ENCODE results near the gene GPC5. TPM values are rescaled to one million over a fixed set of nuclear protein-coding genes. Genes with fewer than 3 reads are reported as not detected.

Gene GPC5
- total RNA-seq, 1 experiment from 2014 or later: not detected

DNA sequence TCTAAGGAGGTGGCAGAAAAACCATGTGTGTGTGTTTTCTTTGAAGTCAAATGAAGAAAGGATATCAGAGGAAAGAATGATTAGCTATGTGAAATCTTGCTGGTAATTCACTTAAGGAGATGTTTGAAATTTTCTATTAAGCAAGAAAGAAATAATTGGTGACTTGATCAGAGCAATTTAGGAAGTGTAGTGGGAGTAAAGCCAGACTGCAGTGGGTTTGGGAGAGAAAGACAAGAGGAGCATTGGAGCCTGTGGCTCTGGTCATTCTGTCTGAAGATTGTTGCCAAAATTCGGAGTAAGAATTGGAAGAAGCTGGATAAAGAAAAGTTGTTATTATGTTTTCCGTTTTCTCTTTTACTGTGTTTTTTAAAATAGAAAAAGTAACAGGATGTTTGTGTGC is 640.5 kb downstream of the GPC5 start:
- H3K9me3 Mint-ChIP-seq (ENCODE audit: low read depth, unreplicated experiment): no peaks in the 10 kb centered on the region
- intact Hi-C loops (cut with micrococcal nuclease; ENCODE audit: unreplicated experiment): no loop called here
- DNase-seq: no peak
- CTCF ChIA-PET: no interaction called here
- no peaks in the 10 kb centered on the region for H3K4me1 Mint-ChIP-seq (ENCODE audit: low read depth, unreplicated experiment)
- no peaks in the 10 kb centered on the region for H3K27me3 Mint-ChIP-seq (ENCODE audit: unreplicated experiment)
- no peaks in the 10 kb centered on the region for H3K36me3 Mint-ChIP-seq (ENCODE audit: insufficient read depth, unreplicated experiment)
- no peak overlapping the region for H3K27ac Mint-ChIP-seq (ENCODE audit: unreplicated experiment)
- TF ChIP-seq, protein P1, sequence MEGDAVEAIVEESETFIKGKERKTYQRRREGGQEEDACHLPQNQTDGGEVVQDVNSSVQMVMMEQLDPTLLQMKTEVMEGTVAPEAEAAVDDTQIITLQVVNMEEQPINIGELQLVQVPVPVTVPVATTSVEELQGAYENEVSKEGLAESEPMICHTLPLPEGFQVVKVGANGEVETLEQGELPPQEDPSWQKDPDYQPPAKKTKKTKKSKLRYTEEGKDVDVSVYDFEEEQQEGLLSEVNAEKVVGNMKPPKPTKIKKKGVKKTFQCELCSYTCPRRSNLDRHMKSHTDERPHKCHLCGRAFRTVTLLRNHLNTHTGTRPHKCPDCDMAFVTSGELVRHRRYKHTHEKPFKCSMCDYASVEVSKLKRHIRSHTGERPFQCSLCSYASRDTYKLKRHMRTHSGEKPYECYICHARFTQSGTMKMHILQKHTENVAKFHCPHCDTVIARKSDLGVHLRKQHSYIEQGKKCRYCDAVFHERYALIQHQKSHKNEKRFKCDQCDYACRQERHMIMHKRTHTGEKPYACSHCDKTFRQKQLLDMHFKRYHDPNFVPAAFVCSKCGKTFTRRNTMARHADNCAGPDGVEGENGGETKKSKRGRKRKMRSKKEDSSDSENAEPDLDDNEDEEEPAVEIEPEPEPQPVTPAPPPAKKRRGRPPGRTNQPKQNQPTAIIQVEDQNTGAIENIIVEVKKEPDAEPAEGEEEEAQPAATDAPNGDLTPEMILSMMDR (IDR thresholded peaks at IDR 0.05; ENCODE audit: unreplicated experiment): no peak
- BruUV-seq (replicated peaks): no TSS peak
- no peak overlapping the region for H3K4me3 Mint-ChIP-seq (ENCODE audit: low read depth, unreplicated experiment)

DNA sequence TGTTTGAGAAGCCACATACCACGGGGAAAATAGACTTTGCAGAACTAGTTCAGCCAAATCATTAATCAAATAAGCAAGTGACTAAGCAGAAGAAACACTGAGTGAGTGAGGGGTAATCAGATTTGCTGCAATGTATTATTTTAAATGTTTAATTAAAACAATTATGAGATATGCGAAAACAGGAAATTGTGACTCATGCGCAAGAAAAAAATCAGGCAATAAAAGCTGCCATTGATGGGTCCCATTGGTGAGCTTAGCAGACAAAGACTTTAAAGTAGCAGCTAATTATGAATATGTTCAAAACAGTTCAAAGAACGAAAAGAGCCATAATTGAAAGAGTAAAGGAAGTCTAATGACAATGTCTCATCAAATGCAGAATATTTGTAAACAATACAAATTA is 644.1 kb downstream of the GPC5 start:
- TF ChIP-seq, protein P1 (IDR thresholded peaks at IDR 0.05; ENCODE audit: unreplicated experiment): no peak
- no peak for DNase-seq
- intact Hi-C loops (cut with micrococcal nuclease; ENCODE audit: unreplicated experiment): no loop called here
- CTCF ChIA-PET: no interaction called here
- H3K27me3 Mint-ChIP-seq (ENCODE audit: unreplicated experiment): no peaks in the 10 kb centered on the region
- no peaks in the 10 kb centered on the region for H3K4me1 Mint-ChIP-seq (ENCODE audit: low read depth, unreplicated experiment)
- H3K27ac Mint-ChIP-seq (ENCODE audit: unreplicated experiment): no peak overlapping the region
- no peak overlapping the region for H3K4me3 Mint-ChIP-seq (ENCODE audit: low read depth, unreplicated experiment)
- no peaks in the 10 kb centered on the region for H3K9me3 Mint-ChIP-seq (ENCODE audit: low read depth, unreplicated experiment)
- H3K36me3 Mint-ChIP-seq (ENCODE audit: insufficient read depth, unreplicated experiment): no peaks in the 10 kb centered on the region
- BruUV-seq (replicated peaks): no TSS peak

DNA sequence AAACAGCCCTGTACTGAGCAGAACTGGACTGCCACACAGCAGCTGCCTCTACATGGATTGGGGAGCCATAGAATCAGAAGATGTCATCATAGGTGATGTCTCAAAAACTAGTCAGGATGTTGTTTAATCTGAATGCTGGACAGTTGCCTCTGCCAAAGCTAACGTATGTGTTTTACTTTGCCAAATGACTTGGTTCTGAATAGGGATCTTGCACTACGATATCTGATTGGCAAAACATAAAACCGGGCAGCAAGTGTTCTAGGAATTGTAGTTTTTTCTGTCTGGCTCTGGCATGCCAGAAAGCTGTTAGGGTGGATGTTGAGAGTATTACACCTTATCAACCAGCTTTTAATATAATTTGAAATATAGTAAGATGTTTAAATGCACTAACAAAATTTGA is 645.9 kb downstream of the GPC5 start:
- H3K27ac Mint-ChIP-seq (ENCODE audit: unreplicated experiment): no peak overlapping the region
- no peaks in the 10 kb centered on the region for H3K36me3 Mint-ChIP-seq (ENCODE audit: insufficient read depth, unreplicated experiment)
- no peaks in the 10 kb centered on the region for H3K4me1 Mint-ChIP-seq (ENCODE audit: low read depth, unreplicated experiment)
- H3K9me3 Mint-ChIP-seq (ENCODE audit: low read depth, unreplicated experiment): no peaks in the 10 kb centered on the region
- intact Hi-C loops (cut with micrococcal nuclease; ENCODE audit: unreplicated experiment): no loop called here
- no peaks in the 10 kb centered on the region for H3K27me3 Mint-ChIP-seq (ENCODE audit: unreplicated experiment)
- BruUV-seq (replicated peaks): no TSS peak
- H3K4me3 Mint-ChIP-seq (ENCODE audit: low read depth, unreplicated experiment): no peak overlapping the region
- no peak for DNase-seq
- TF ChIP-seq, protein P1 (IDR thresholded peaks at IDR 0.05; ENCODE audit: unreplicated experiment): no peak
- CTCF ChIA-PET: no interaction called here

DNA sequence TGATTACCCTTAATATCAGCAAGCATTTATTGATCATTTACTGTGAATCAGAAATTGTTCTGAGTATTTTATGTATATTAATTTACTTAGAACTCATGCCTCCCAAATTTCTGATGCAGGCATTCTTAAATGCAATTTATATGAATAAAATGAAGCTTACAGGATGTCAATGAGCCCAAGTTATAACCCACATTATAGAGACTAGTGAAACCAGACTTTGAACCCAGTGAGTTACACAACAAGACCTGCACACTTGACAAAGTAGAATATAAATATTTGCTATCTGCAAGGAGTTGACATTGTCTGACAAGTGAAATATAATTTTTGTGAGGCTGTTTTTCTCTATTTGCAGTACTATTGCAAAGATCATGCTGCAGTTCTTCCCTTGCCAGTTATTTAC is 656.0 kb downstream of the GPC5 start:
- no peak for DNase-seq
- TF ChIP-seq, protein P1 (IDR thresholded peaks at IDR 0.05; ENCODE audit: unreplicated experiment): no peak
- BruUV-seq (replicated peaks): no TSS peak
- Mint-ChIP-seq H3K4me3 (ENCODE audit: low read depth, unreplicated experiment) (no peak overlapping the region), H3K9me3 (ENCODE audit: low read depth, unreplicated experiment) (peaks cover 2% of the 10 kb centered on the region), H3K36me3 (ENCODE audit: insufficient read depth, unreplicated experiment) (no peaks in the 10 kb centered on the region), H3K4me1 (ENCODE audit: low read depth, unreplicated experiment) (no peaks in the 10 kb centered on the region), H3K27me3 (ENCODE audit: unreplicated experiment) (no peaks in the 10 kb centered on the region), H3K27ac (ENCODE audit: unreplicated experiment) (no peak overlapping the region)
- intact Hi-C loops (cut with micrococcal nuclease; ENCODE audit: unreplicated experiment): no loop called here
- CTCF ChIA-PET: no interaction called here

DNA sequence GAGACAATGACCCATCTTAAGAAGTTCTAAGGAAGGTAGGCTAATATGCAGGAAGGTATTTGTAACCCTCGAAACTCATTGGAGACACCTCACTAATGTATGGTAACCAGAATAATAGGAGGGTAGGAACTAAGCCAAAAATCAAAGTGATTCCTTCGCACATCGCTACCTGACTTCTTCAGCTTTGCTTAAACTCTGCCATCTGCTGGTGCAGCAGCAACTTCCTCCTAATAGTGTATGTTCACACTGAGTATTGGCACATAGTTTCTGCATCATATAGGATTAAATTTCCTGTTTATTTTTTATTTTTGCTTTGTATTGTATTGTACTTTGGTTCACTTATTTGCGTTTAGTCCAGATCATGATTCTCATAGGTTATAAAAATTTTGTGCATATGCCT is 676.2 kb downstream of the GPC5 start:
- Mint-ChIP-seq H3K27me3 (ENCODE audit: unreplicated experiment) (no peaks in the 10 kb centered on the region), H3K36me3 (ENCODE audit: insufficient read depth, unreplicated experiment) (no peaks in the 10 kb centered on the region), H3K9me3 (ENCODE audit: low read depth, unreplicated experiment) (peaks cover 2% of the 10 kb centered on the region), H3K27ac (ENCODE audit: unreplicated experiment) (no peak overlapping the region), H3K4me1 (ENCODE audit: low read depth, unreplicated experiment) (no peaks in the 10 kb centered on the region), H3K4me3 (ENCODE audit: low read depth, unreplicated experiment) (no peak overlapping the region)
- no peak for DNase-seq
- CTCF ChIA-PET: no interaction called here
- intact Hi-C loops (cut with micrococcal nuclease; ENCODE audit: unreplicated experiment): no loop called here
- TF ChIP-seq, protein P1 (IDR thresholded peaks at IDR 0.05; ENCODE audit: unreplicated experiment): no peak
- no TSS peak for BruUV-seq (replicated peaks)
